Stimulated activated memory B cell treated with anti-CD40 and anti-IgM and Interleukin-4, amounts not matched to agents 10 μg/mL and 1 μg/mL and 100 μg/mL, for 72 hours (primary cell): ENCODE results near the gene FGF18.
A peak's percentile ranks its signal among the peaks of the same experiment; 100 is the strongest.
"Not testable (repeated sequence)": the region's sequence is repeated elsewhere in the genome, so short reads cannot be mapped to it uniquely, and the experiment has no call there.

Source experiments
- ATAC-seq: fragments of 150-1000 bp; cut with Tn5 transposase; 2 replicates; pipeline ENCODE4 v1.10.0; 2021
- H3K27ac Mint-ChIP-seq: one replicate; pipeline ENCODE4 v1.8.0; 2022; ENCODE audit warnings: mild to moderate bottlenecking, mixed read lengths
- H3K27me3 Mint-ChIP-seq: one replicate; pipeline ENCODE4 v1.8.0; 2022; ENCODE audit warnings: mixed read lengths
- H3K36me3 Mint-ChIP-seq: one replicate; pipeline ENCODE4 v1.8.0; 2022; ENCODE audit warnings: mixed read lengths
- H3K4me1 Mint-ChIP-seq: one replicate; pipeline ENCODE4 v1.8.0; 2022; ENCODE audit warnings: mixed read lengths
- H3K4me3 Mint-ChIP-seq: one replicate; pipeline ENCODE4 v1.8.0; 2022; ENCODE audit warnings: mild to moderate bottlenecking, moderate library complexity, mixed read lengths
- H3K9me3 Mint-ChIP-seq: one replicate; pipeline ENCODE4 v1.8.0; 2022; ENCODE audit warnings: mixed read lengths

The FGF18 gene

GRCh38 chr5:171392585-171393159, 26.8 kb upstream of the FGF18 start:
- ATAC-seq: no peak
- Mint-ChIP-seq H3K4me1 (peaks cover 66% of the 10 kb centered on the region), H3K36me3 (peaks cover 77% of the 10 kb centered on the region), H3K27me3 (no peaks in the 10 kb centered on the region), H3K27ac (peak overlapping the region; percentile 57), H3K9me3 (no peaks in the 10 kb centered on the region), H3K4me3 (peak overlapping the region; percentile 25)

- Mint-ChIP-seq H3K4me3 (no peak overlapping the region), H3K9me3 (no peaks in the 10 kb centered on the region), H3K27ac (no peak overlapping the region), H3K27me3 (no peaks in the 10 kb centered on the region), H3K36me3 (peaks cover 64% of the 10 kb centered on the region), H3K4me1 (peaks cover 70% of the 10 kb centered on the region)
- no peak for ATAC-seq
Observed at GRCh38 chr5:171395042-171395441, 24.4 kb upstream of the FGF18 start.

- not testable (repeated sequence) for H3K9me3 Mint-ChIP-seq
- peaks cover 65% of the 10 kb centered on the region for H3K36me3 Mint-ChIP-seq
Observed at GRCh38 chr5:171396583-171396982, 22.9 kb upstream of the FGF18 start.

GRCh38 chr5:171397190-171397589, 22.3 kb upstream of the FGF18 start:
- no peak for ATAC-seq
- no peaks in the 10 kb centered on the region for H3K27me3 Mint-ChIP-seq
- H3K4me1 Mint-ChIP-seq: peaks cover 57% of the 10 kb centered on the region
- no peak overlapping the region for H3K4me3 Mint-ChIP-seq
- H3K9me3 Mint-ChIP-seq: no peaks in the 10 kb centered on the region
- peaks cover 64% of the 10 kb centered on the region for H3K36me3 Mint-ChIP-seq
- H3K27ac Mint-ChIP-seq: no peak overlapping the region

More at GRCh38 chr5:171396583-171396982, 22.9 kb upstream of the FGF18 start:
- H3K4me1 Mint-ChIP-seq: peaks cover 61% of the 10 kb centered on the region
- not testable (repeated sequence) for H3K27me3 Mint-ChIP-seq, H3K27ac Mint-ChIP-seq, H3K4me3 Mint-ChIP-seq, ATAC-seq

- Mint-ChIP-seq H3K27me3 (no peaks in the 10 kb centered on the region), H3K4me3 (no peak overlapping the region), H3K36me3 (peaks cover 62% of the 10 kb centered on the region), H3K4me1 (peaks cover 53% of the 10 kb centered on the region), H3K9me3 (no peaks in the 10 kb centered on the region), H3K27ac (no peak overlapping the region)
- ATAC-seq: no peak
Observed at GRCh38 chr5:171397599-171397998, 21.8 kb upstream of the FGF18 start.

- not testable (repeated sequence) for H3K4me3 Mint-ChIP-seq, H3K27me3 Mint-ChIP-seq, H3K27ac Mint-ChIP-seq, H3K9me3 Mint-ChIP-seq, ATAC-seq
- peaks cover 43% of the 10 kb centered on the region for H3K4me1 Mint-ChIP-seq
- peaks cover 55% of the 10 kb centered on the region for H3K36me3 Mint-ChIP-seq
Observed at GRCh38 chr5:171398660-171399059, 20.8 kb upstream of the FGF18 start.

GRCh38 chr5:171400169-171400568, 19.3 kb upstream of the FGF18 start:
- ATAC-seq: no peak
- no peak overlapping the region for H3K4me3 Mint-ChIP-seq
- no peaks in the 10 kb centered on the region for H3K27me3 Mint-ChIP-seq
- peaks cover 41% of the 10 kb centered on the region for H3K4me1 Mint-ChIP-seq
- H3K27ac Mint-ChIP-seq: no peak overlapping the region
- H3K36me3 Mint-ChIP-seq: peaks cover 54% of the 10 kb centered on the region
- no peaks in the 10 kb centered on the region for H3K9me3 Mint-ChIP-seq

- ATAC-seq: no peak
- Mint-ChIP-seq H3K4me3 (no peak overlapping the region), H3K9me3 (no peaks in the 10 kb centered on the region), H3K27me3 (no peaks in the 10 kb centered on the region), H3K36me3 (peaks cover 60% of the 10 kb centered on the region), H3K4me1 (peaks cover 42% of the 10 kb centered on the region), H3K27ac (no peak overlapping the region)
Observed at GRCh38 chr5:171401167-171401947, 18.1 kb upstream of the FGF18 start.

GRCh38 chr5:171402751-171403150, 16.7 kb upstream of the FGF18 start:
- peaks cover 62% of the 10 kb centered on the region for H3K36me3 Mint-ChIP-seq
- H3K4me1 Mint-ChIP-seq: peaks cover 31% of the 10 kb centered on the region
- not testable (repeated sequence) for H3K9me3 Mint-ChIP-seq, ATAC-seq, H3K27me3 Mint-ChIP-seq, H3K4me3 Mint-ChIP-seq, H3K27ac Mint-ChIP-seq

- H3K4me1 Mint-ChIP-seq: peaks cover 16% of the 10 kb centered on the region
- no peak for ATAC-seq
- no peaks in the 10 kb centered on the region for H3K27me3 Mint-ChIP-seq
- H3K27ac Mint-ChIP-seq: no peak overlapping the region
- H3K9me3 Mint-ChIP-seq: no peaks in the 10 kb centered on the region
- peaks cover 60% of the 10 kb centered on the region for H3K36me3 Mint-ChIP-seq
- H3K4me3 Mint-ChIP-seq: no peak overlapping the region
Observed at GRCh38 chr5:171405615-171406014, 13.8 kb upstream of the FGF18 start.

GRCh38 chr5:171407234-171407633, 12.2 kb upstream of the FGF18 start:
- ATAC-seq: no peak
- peaks cover 16% of the 10 kb centered on the region for H3K4me1 Mint-ChIP-seq
- H3K9me3 Mint-ChIP-seq: no peaks in the 10 kb centered on the region
- no peaks in the 10 kb centered on the region for H3K27me3 Mint-ChIP-seq
- no peak overlapping the region for H3K27ac Mint-ChIP-seq
- no peak overlapping the region for H3K4me3 Mint-ChIP-seq
- H3K36me3 Mint-ChIP-seq: peaks cover 63% of the 10 kb centered on the region

- H3K4me1 Mint-ChIP-seq: peaks cover 16% of the 10 kb centered on the region
- ATAC-seq: no peak
- no peaks in the 10 kb centered on the region for H3K27me3 Mint-ChIP-seq
- no peak overlapping the region for H3K27ac Mint-ChIP-seq
- H3K9me3 Mint-ChIP-seq: no peaks in the 10 kb centered on the region
- peaks cover 68% of the 10 kb centered on the region for H3K36me3 Mint-ChIP-seq
- H3K4me3 Mint-ChIP-seq: no peak overlapping the region
Observed at GRCh38 chr5:171409164-171410136, 10.0 kb upstream of the FGF18 start.

- no peak for ATAC-seq
- no peaks in the 10 kb centered on the region for H3K9me3 Mint-ChIP-seq
- no peak overlapping the region for H3K27ac Mint-ChIP-seq
- H3K36me3 Mint-ChIP-seq: peaks cover 66% of the 10 kb centered on the region
- H3K4me1 Mint-ChIP-seq: peaks cover 16% of the 10 kb centered on the region
- H3K27me3 Mint-ChIP-seq: no peaks in the 10 kb centered on the region
- H3K4me3 Mint-ChIP-seq: no peak overlapping the region
Observed at GRCh38 chr5:171410181-171410580, 9.3 kb upstream of the FGF18 start.

GRCh38 chr5:171412186-171412585, 7.3 kb upstream of the FGF18 start:
- H3K4me1 Mint-ChIP-seq: peaks cover 9% of the 10 kb centered on the region
- no peak overlapping the region for H3K4me3 Mint-ChIP-seq
- H3K36me3 Mint-ChIP-seq: peaks cover 46% of the 10 kb centered on the region
- no peak overlapping the region for H3K27ac Mint-ChIP-seq
- H3K27me3 Mint-ChIP-seq: no peaks in the 10 kb centered on the region
- H3K9me3 Mint-ChIP-seq: no peaks in the 10 kb centered on the region
- no peak for ATAC-seq

- Mint-ChIP-seq H3K9me3 (no peaks in the 10 kb centered on the region), H3K27me3 (no peaks in the 10 kb centered on the region), H3K27ac (no peak overlapping the region), H3K36me3 (peaks cover 34% of the 10 kb centered on the region), H3K4me3 (no peak overlapping the region), H3K4me1 (peaks cover 2% of the 10 kb centered on the region)
- ATAC-seq: no peak
Observed at GRCh38 chr5:171413153-171413910, 6.1 kb upstream of the FGF18 start.
